Upper lobe of right lung (tissue), 1 donor: ENCODE data around the gene SCP2D1. TPM values are rescaled to one million over a fixed set of nuclear protein-coding genes. Genes with fewer than 3 reads are reported as not detected.

ENCODE experiments used
- ATAC-seq: fragments of 200-7000 bp; cut with Tn5 transposase; one replicate; pipeline ENCODE4 v1.9.1; 2020; ENCODE audit warnings: mild to moderate bottlenecking, moderate library complexity
- DNase-seq: peaks from one replicate; pipeline ENCODE4 v3.0.0-alpha.2; 2020
- H3K27ac ChIP-seq: fragments of 200-600 bp; one replicate; pipeline ENCODE4 v1.8.0; 2022
- H3K27me3 ChIP-seq: fragments of 200-600 bp; one replicate; pipeline ENCODE4 v1.8.0; 2022; ENCODE audit warnings: mild to moderate bottlenecking
- H3K36me3 ChIP-seq: fragments of 200-600 bp; one replicate; pipeline ENCODE4 v1.8.0; 2022
- H3K4me1 ChIP-seq: fragments of 200-600 bp; one replicate; pipeline ENCODE4 v1.8.0; 2022
- H3K4me3 ChIP-seq: fragments of 200-600 bp; one replicate; pipeline ENCODE4 v1.8.0; 2022; ENCODE audit warnings: mild to moderate bottlenecking
- H3K9me3 ChIP-seq: fragments of 200-600 bp; one replicate; pipeline ENCODE4 v1.8.0; 2022
- intact Hi-C: fragments of 100-400 bp; cut with DNase I; formaldehyde crosslinking; loops from one replicate; pipeline ENCODE4 v1.11.0; 2022
- total RNA-seq: library from RNA; stranded (reverse); fragmentation: NEBNext Ultra II Directional; extraction: Animal tissue kit (Norgen Biotek cat#: 25700); gene quantifications from one replicate; pipeline ENCODE4 v1.2.1, GENCODE V29; 2021
- TF ChIP-seq, protein P1 (sequence below): fragments of 200-600 bp; IDR thresholded peaks from one replicate; pipeline ENCODE4 v1.8.0; 2022; ENCODE audit warnings: antibody characterized with exemption
- donor health status: DM: no; HTN: yes; CAD: no; lungs with severe emphysema.

SCP2D1 gene
- total RNA-seq, 1 donor from 2014 or later = not detected

DNA sequence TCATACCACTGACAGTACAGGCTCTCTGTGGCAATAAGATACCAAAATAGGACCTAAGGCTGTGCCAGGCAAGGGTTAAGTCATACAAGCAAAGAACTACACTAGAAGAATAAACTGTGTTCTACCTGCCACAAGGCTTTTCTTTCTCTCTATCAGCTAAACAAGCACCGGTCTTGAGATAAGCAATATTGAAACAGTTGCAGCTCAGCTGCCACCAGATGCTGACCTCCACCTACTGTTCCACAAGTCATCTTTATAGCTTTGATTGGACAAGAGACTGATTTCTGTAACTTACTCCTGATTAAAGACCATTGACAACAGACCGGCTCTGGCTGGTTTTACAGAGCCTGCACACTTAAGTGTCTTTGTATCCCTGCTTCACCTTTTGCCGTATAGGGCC is 24.1 kb downstream of the SCP2D1 start:
- ATAC-seq (no peak), DNase-seq (no peak)
- H3K27ac ChIP-seq = no peak overlapping the region

DNA sequence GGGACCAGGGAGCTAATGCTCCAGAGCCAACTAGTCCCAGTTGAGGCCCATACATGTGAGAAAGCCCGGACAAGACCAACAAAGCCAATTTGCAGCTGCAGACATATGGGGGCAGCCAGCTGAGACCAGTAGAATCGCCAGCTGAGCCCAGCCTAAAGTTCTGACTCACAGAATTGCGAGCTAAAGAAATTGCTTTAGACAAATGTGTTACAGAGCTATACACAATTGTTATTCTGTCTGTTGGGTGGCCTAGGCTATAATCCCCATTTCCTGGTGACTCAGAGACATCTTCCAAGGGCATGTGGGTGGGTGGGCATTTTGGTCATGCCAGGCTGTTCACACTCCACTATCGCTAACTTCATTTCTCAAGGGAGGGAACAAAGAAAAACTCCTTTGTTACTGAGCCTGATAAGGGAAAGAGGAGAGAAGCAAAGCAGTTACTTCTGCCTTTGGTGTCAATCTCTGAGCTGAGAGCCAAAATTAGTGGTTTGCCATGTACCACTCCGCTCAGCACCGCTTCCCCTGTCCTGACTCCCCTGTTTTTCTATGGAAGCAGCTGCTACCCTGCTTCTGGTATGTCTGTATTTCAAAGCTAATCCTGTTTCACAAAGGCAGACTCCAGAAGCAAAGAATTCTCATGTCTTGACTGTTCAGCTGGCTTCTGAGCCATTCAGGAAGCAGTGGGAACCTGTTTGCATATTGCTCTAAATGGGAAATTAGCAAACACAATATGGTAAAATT is 26.1 kb downstream of the SCP2D1 start:
- H3K4me1 ChIP-seq = no peaks in the 10 kb centered on the region
- H3K4me3 ChIP-seq = no peak overlapping the region
- no peaks in the 10 kb centered on the region for H3K36me3 ChIP-seq
- DNase-seq (no peak), ATAC-seq (no peak)
- no peak overlapping the region for H3K27ac ChIP-seq
- intact Hi-C loops = no loop called here
- H3K9me3 ChIP-seq = no peaks in the 10 kb centered on the region
- no peaks in the 10 kb centered on the region for H3K27me3 ChIP-seq
- TF ChIP-seq, protein P1, sequence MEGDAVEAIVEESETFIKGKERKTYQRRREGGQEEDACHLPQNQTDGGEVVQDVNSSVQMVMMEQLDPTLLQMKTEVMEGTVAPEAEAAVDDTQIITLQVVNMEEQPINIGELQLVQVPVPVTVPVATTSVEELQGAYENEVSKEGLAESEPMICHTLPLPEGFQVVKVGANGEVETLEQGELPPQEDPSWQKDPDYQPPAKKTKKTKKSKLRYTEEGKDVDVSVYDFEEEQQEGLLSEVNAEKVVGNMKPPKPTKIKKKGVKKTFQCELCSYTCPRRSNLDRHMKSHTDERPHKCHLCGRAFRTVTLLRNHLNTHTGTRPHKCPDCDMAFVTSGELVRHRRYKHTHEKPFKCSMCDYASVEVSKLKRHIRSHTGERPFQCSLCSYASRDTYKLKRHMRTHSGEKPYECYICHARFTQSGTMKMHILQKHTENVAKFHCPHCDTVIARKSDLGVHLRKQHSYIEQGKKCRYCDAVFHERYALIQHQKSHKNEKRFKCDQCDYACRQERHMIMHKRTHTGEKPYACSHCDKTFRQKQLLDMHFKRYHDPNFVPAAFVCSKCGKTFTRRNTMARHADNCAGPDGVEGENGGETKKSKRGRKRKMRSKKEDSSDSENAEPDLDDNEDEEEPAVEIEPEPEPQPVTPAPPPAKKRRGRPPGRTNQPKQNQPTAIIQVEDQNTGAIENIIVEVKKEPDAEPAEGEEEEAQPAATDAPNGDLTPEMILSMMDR = no peak

More for the DNA sequence above, 24.1 kb downstream of the SCP2D1 start:
- Histone ChIP-seq H3K9me3 (no peaks in the 10 kb centered on the region), H3K27me3 (no peaks in the 10 kb centered on the region), H3K4me1 (no peaks in the 10 kb centered on the region), H3K36me3 (no peaks in the 10 kb centered on the region), H3K4me3 (no peak overlapping the region)
- intact Hi-C loops = no loop called here
- TF ChIP-seq, protein P1 = no peak

DNA sequence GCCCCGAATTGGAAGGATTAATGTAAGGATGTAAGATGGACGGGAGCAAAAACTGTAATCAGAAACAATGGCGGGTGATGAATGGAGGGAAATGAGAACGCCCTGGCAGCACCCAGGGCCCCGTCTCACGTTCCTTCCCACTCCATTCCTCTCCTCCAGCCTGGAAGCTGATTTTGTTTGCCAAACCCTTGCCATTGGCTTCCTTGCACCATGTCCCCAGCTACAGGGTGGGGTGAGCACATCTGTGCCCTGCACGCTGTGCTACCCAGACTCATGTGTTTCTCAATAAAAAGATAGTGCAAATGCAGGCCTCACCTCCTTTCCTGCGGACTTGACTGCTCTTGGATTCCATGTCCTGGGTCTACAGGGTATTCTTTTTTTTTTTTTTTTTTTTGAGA is 26.7 kb downstream of the SCP2D1 start:
- TF ChIP-seq, protein P1 = no peak
- DNase-seq (no peak), ATAC-seq (no peak)
- H3K4me1 ChIP-seq = no peaks in the 10 kb centered on the region
- no peak overlapping the region for H3K27ac ChIP-seq
- no peak overlapping the region for H3K4me3 ChIP-seq
- H3K36me3 ChIP-seq = no peaks in the 10 kb centered on the region
- H3K27me3 ChIP-seq = no peaks in the 10 kb centered on the region
- no peaks in the 10 kb centered on the region for H3K9me3 ChIP-seq
- intact Hi-C loops = no loop called here

DNA sequence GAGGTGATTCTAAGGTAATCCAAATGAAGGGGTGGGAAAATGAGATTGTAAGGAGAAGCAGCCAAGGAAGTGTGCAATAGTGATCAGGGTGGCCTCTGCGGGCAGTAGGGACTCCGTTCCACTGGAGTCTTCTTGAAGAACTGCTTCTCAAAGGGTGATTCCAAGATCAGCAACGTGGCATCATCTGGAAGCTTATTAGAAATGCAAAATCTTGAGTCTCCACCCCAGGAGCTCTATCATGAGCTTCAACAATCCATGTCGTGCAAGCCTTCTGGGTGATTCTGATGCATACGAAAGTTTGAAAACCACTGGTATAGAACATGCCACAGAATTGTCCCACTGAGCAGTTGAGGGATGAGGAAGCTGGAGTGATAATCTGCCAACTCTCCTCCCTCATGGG is 31.4 kb downstream of the SCP2D1 start:
- ATAC-seq (no peak), DNase-seq (no peak)
- Histone ChIP-seq H3K36me3 (no peaks in the 10 kb centered on the region), H3K27ac (no peak overlapping the region), H3K4me1 (no peaks in the 10 kb centered on the region), H3K27me3 (no peaks in the 10 kb centered on the region), H3K4me3 (no peak overlapping the region), H3K9me3 (no peaks in the 10 kb centered on the region)
- TF ChIP-seq, protein P1 = no peak
- intact Hi-C loops = no loop called here

DNA sequence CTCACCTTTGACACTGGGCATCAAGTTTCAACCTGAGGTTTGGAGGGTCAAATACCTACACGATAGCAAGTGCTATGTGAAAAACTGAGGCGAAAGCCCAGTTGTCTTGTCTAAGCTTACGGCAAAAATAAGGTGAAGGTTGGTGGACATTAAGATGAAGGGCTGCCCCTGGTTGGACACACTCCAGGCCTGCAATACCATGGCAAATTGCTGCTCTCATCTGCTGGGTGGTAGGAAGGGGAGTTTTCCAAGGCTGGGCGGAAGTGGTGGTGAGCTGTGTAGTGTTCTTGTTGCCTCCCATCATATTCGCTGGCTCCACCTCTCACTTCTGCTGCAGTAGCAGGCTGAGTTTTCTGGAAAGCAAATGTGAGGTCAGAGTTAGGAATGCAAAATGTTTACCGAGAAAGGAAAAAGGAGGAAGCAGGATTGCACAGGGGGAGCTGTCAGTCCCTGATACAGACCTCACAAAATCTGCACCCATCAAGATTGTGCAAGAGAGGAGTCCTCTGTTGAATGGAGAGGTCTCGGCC is 33.7 kb downstream of the SCP2D1 start:
- H3K36me3 ChIP-seq = no peaks in the 10 kb centered on the region
- H3K4me1 ChIP-seq = no peaks in the 10 kb centered on the region
- no peaks in the 10 kb centered on the region for H3K9me3 ChIP-seq
- no peaks in the 10 kb centered on the region for H3K27me3 ChIP-seq
- TF ChIP-seq, protein P1 = no peak
- no peak for DNase-seq
- H3K4me3 ChIP-seq = no peak overlapping the region
- intact Hi-C loops = no loop called here
- peak; percentile 35 for ATAC-seq
- no peak overlapping the region for H3K27ac ChIP-seq
